IMR-90 (cell line): ENCODE data around the gene TEX13B. TPM values are rescaled to one million over a fixed set of nuclear protein-coding genes. Genes with fewer than 3 reads are reported as not detected.
A peak's percentile ranks its signal among the peaks of the same experiment; 100 is the strongest.

ENCODE experiments used
- ATAC-seq: fragments of 200-7000 bp; cut with Tn5 transposase; 2 replicates; pipeline ENCODE4 v1.9.1; 2020; ENCODE audit warnings: low read depth, mild to moderate bottlenecking, moderate library complexity
- BruUV-seq: library from RNA; stranded (reverse); fragments of 400-500 nt; replicated peaks from 2 replicates; lab custom pipeline; 2021; lab: Mats Ljungman, UMichigan
- CTCF ChIA-PET: fragments of 300-600 bp; formaldehyde crosslinking; extraction: SDS; loops from one replicate; lab custom pipeline; 2021; ENCODE audit warnings: antibody characterized with exemption; lab: Yijun Ruan, JAX
- POLR2A ChIA-PET: fragments of 300-600 bp; sonication (Branson Sonifier 250); formaldehyde crosslinking; loops from one replicate; lab custom pipeline; 2022; ENCODE audit warnings: antibody characterized with exemption; ENCODE audit not compliant: unreplicated experiment; lab: Charles Lee
- DNase-seq: peaks from one replicate; pipeline ENCODE4 v3.0.0; 2013
- H2AFZ ChIP-seq: replicated peaks from 2 replicates; pipeline ENCODE3; 2013; ENCODE audit warnings: low read length, mild to moderate bottlenecking; ENCODE audit not compliant: poor library complexity
- H2AK5ac ChIP-seq: 2 replicates; pipeline ENCODE4 v1.6.1; 2013; ENCODE audit warnings: low read depth, low read length, inconsistent platforms
- H2AK9ac ChIP-seq: replicated peaks from 2 replicates; pipeline ENCODE3; 2013; ENCODE audit warnings: mild to moderate bottlenecking, low read depth, low read length, moderate library complexity; ENCODE audit not compliant: poor library complexity
- H2BK120ac ChIP-seq: 2 replicates; pipeline ENCODE4 v1.6.1; 2013; ENCODE audit warnings: low read depth, low read length, inconsistent platforms
- H2BK15ac ChIP-seq: 3 replicates; pipeline ENCODE4 v1.6.1; 2013; ENCODE audit warnings: low read depth, low read length, inconsistent platforms
- H2BK20ac ChIP-seq: 2 replicates; pipeline ENCODE4 v1.6.1; 2013; ENCODE audit warnings: low read depth, mild to moderate bottlenecking, inconsistent platforms, low read length, moderate library complexity
- H2BK5ac ChIP-seq: 2 replicates; pipeline ENCODE4 v1.6.1; 2013; ENCODE audit warnings: mild to moderate bottlenecking, low read depth, low read length, inconsistent platforms; ENCODE audit not compliant: poor library complexity, severe bottlenecking
- H3K14ac ChIP-seq: replicated peaks from 2 replicates; pipeline ENCODE4 v1.6.1; 2013; ENCODE audit warnings: low read depth, low read length, inconsistent platforms
- H3K18ac ChIP-seq: 2 replicates; pipeline ENCODE4 v1.6.1; 2013; ENCODE audit warnings: low read depth, low read length, control low read depth
- H3K23ac ChIP-seq: 2 replicates; pipeline ENCODE4 v1.6.1; 2013; ENCODE audit warnings: low read depth, low read length, inconsistent platforms
- H3K27ac ChIP-seq: 2 replicates; pipeline ENCODE4 v1.5.1; 2013; ENCODE audit warnings: mild to moderate bottlenecking, control low read depth, low read length; ENCODE audit not compliant: insufficient read depth
- H3K27me3 ChIP-seq: 2 replicates; pipeline ENCODE4 v1.6.1; 2013; ENCODE audit warnings: low read length; ENCODE audit not compliant: control insufficient read depth, insufficient read depth
- H3K36me3 ChIP-seq: 2 replicates; pipeline ENCODE4 v1.6.1; 2013; ENCODE audit warnings: low read length, mixed read lengths; ENCODE audit not compliant: control insufficient read depth, insufficient read depth
- H3K4ac ChIP-seq: 2 replicates; pipeline ENCODE4 v1.6.1; 2013; ENCODE audit warnings: low read depth, low read length, inconsistent platforms
- H3K4me1 ChIP-seq: 2 replicates; pipeline ENCODE4 v1.6.1; 2013; ENCODE audit warnings: low read length, mixed read lengths; ENCODE audit not compliant: control insufficient read depth, insufficient read depth
- H3K4me2 ChIP-seq: 2 replicates; pipeline ENCODE4 v1.6.1; 2013; ENCODE audit warnings: low read depth, mild to moderate bottlenecking, control low read depth, low read length, moderate library complexity
- H3K4me3 ChIP-seq: 2 replicates; pipeline ENCODE4 v1.5.1; 2013; ENCODE audit warnings: low read depth, mild to moderate bottlenecking, control low read depth, low read length, moderate library complexity; ENCODE audit not compliant: insufficient read depth
- H3K56ac ChIP-seq: 2 replicates; pipeline ENCODE4 v1.6.1; 2013; ENCODE audit warnings: low read length, inconsistent platforms; ENCODE audit not compliant: insufficient read depth; ENCODE audit errors: extremely low read depth
- H3K79me1 ChIP-seq, 2 experiments: 2 replicates each; pipeline ENCODE4 v1.6.1; 2013; ENCODE audit warnings: low read length in 2 of 2, inconsistent platforms in 1 of 2, low read depth in 1 of 2
- H3K9ac ChIP-seq: 2 replicates; pipeline ENCODE4 v1.6.1; 2013; ENCODE audit warnings: low read depth, low read length, control low read depth
- H3K9me1 ChIP-seq: 2 replicates; pipeline ENCODE4 v1.6.1; 2013; ENCODE audit warnings: low read length, inconsistent platforms; ENCODE audit not compliant: insufficient read depth
- H3K9me3 ChIP-seq: 2 replicates; pipeline ENCODE4 v1.6.1; 2013; ENCODE audit warnings: low read length; ENCODE audit not compliant: control insufficient read depth, insufficient read depth
- H4K20me1 ChIP-seq: 2 replicates; pipeline ENCODE4 v1.6.1; 2013; ENCODE audit warnings: low read length, inconsistent platforms; ENCODE audit not compliant: insufficient read depth
- H4K5ac ChIP-seq: 2 replicates; pipeline ENCODE4 v1.6.1; 2013; ENCODE audit warnings: mild to moderate bottlenecking, low read depth, low read length, control low read depth
- H4K8ac ChIP-seq, 2 experiments: 2 replicates each; pipeline ENCODE4 v1.6.1; 2013; ENCODE audit warnings: low read depth in 2 of 2, low read length in 2 of 2, control low read depth in 1 of 2, inconsistent platforms in 1 of 2
- H4K91ac ChIP-seq: 2 replicates; pipeline ENCODE4 v1.6.1; 2013; ENCODE audit warnings: low read depth, low read length, inconsistent platforms; ENCODE audit not compliant: insufficient read depth
- BHLHE40 ChIP-seq: fragments of 150-350 bp; IDR thresholded peaks from 2 replicates; pipeline ENCODE4 v1.6.1; 2016; ENCODE audit warnings: mild to moderate bottlenecking, low read depth, low read length
- CEBPB ChIP-seq: IDR thresholded peaks from 2 replicates; pipeline ENCODE4 v1.6.1; 2012; ENCODE audit warnings: low read depth, low read length, improper control_type of control experiment
- CHD1 ChIP-seq: IDR thresholded peaks from 2 replicates; pipeline ENCODE4 v1.6.1; 2012; ENCODE audit warnings: low read depth, low read length, improper control_type of control experiment
- CTCF ChIP-seq: conservative IDR thresholded peaks from 2 replicates; pipeline ENCODE4 v1.5.1; 2012; ENCODE audit warnings: mild to moderate bottlenecking, low read depth, low read length, improper control_type of control experiment
- ELK1 ChIP-seq: fragments of 150-350 bp; IDR thresholded peaks from 2 replicates; pipeline ENCODE4 v1.6.1; 2016; ENCODE audit warnings: low read depth, mild to moderate bottlenecking, low read length, moderate library complexity, borderline replicate concordance
- FOS ChIP-seq: fragments of 150-350 bp; IDR thresholded peaks from 2 replicates; pipeline ENCODE4 v1.6.1; 2016; ENCODE audit warnings: low read depth, low read length
- MAFK ChIP-seq: IDR thresholded peaks from 2 replicates; pipeline ENCODE4 v1.6.1; 2012; ENCODE audit warnings: low read depth, low read length, improper control_type of control experiment
- MAZ ChIP-seq: IDR thresholded peaks from 2 replicates; pipeline ENCODE4 v1.6.1; 2012; ENCODE audit warnings: low read depth, mild to moderate bottlenecking, low read length, improper control_type of control experiment, moderate library complexity, borderline replicate concordance
- MXI1 ChIP-seq: IDR thresholded peaks from 2 replicates; pipeline ENCODE4 v1.6.1; 2012; ENCODE audit warnings: low read depth, mild to moderate bottlenecking, low read length, moderate library complexity, borderline replicate concordance
- NFE2L2 ChIP-seq: fragments of 150-350 bp; IDR thresholded peaks from 2 replicates; pipeline ENCODE4 v1.6.1; 2016; ENCODE audit warnings: low read depth, mild to moderate bottlenecking, low read length
- POLR2A ChIP-seq: IDR thresholded peaks from 2 replicates; pipeline ENCODE4 v1.6.1; 2012; ENCODE audit warnings: mild to moderate bottlenecking, low read depth, low read length
- RAD21 ChIP-seq: IDR thresholded peaks from 2 replicates; pipeline ENCODE4 v1.6.1; 2012; ENCODE audit warnings: low read length, improper control_type of control experiment
- RCOR1 ChIP-seq: IDR thresholded peaks from 2 replicates; pipeline ENCODE4 v1.6.1; 2012; ENCODE audit warnings: mild to moderate bottlenecking, low read length, improper control_type of control experiment; ENCODE audit not compliant: insufficient replicate concordance
- RFX5 ChIP-seq: IDR thresholded peaks from 2 replicates; pipeline ENCODE4 v1.8.0; 2012; ENCODE audit warnings: low read depth, mild to moderate bottlenecking, low read length, moderate library complexity
- SMC3 ChIP-seq: fragments of 150-350 bp; IDR thresholded peaks from 2 replicates; pipeline ENCODE4 v1.6.1; 2016; ENCODE audit warnings: low read depth, mild to moderate bottlenecking, antibody characterized with exemption, low read length, moderate library complexity
- USF2 ChIP-seq: fragments of 150-350 bp; IDR thresholded peaks from 2 replicates; pipeline ENCODE4 v1.6.1; 2017; ENCODE audit warnings: mild to moderate bottlenecking, antibody characterized with exemption, low read length, low read depth
- WGBS, 2 experiments: methylation state at CpG; one replicate each; pipeline versions ENCODE4 v1.1.5 to v1.1.7; 2013; ENCODE audit warnings: missing lambda C conversion rate in 2 of 2; ENCODE audit not compliant: insufficient read length in 1 of 2; ENCODE audit errors: extremely low coverage in 2 of 2; 5-methylcytosine and 5-hydroxymethylcytosine counted together
- dilution Hi-C: fragments of 300-500 bp; cut with HindIII; formaldehyde crosslinking; loops from one replicate; pipeline ENCODE4 v1.14.3; 2018; ENCODE audit warnings: low sequenced_read_pairs; ENCODE audit not compliant: unreplicated experiment
- in situ Hi-C: fragments of 300-500 bp; cut with MboI; formaldehyde crosslinking; loops from 3 replicates; pipeline ENCODE4 v1.14.3; 2019; ENCODE audit warnings: low sequenced_read_pairs, inconsistent platforms, mixed read lengths
- intact Hi-C: fragments of 100-400 bp; cut with micrococcal nuclease; formaldehyde crosslinking; loops from 2 replicates; pipeline ENCODE4 v1.10.0; 2022
- polyA plus RNA-seq, 3 experiments: library from polyadenylated mRNA; depleted of rRNA; stranded (reverse); fragments of >200 nt; gene quantifications; 2 replicates each; pipeline ENCODE4 v1.2.3, GENCODE V29; 2012; ENCODE audit warnings: low replicate concordance in 1 of 3
- total RNA-seq: library from RNA; depleted of rRNA; stranded (reverse); fragments of >200 nt; gene quantifications from 2 replicates; pipeline ENCODE4 v1.2.3, GENCODE V29; 2012

Gene TEX13B
- total and polyA plus RNA-seq, 2 of the 4 experiments (the other 2 are of a cell fraction) = not detected

- BruUV-seq = no TSS peak
Measured at GRCh38 chrX:108000751-108001150, 18.6 kb upstream of the TEX13B start.

More at GRCh38 chrX:108000751-108001150, 18.6 kb upstream of the TEX13B start:
- no peaks in the 10 kb centered on the region for H3K9me1 ChIP-seq
- H3K27me3 ChIP-seq = peaks cover 2% of the 10 kb centered on the region
- H3K4me1 ChIP-seq = no peaks in the 10 kb centered on the region
- WGBS, 2 experiments = no CpG with 5 or more reads among the region's 2 CpGs
- no peak overlapping the region for H3K4me3 ChIP-seq
- no peaks in the 10 kb centered on the region for H3K36me3 ChIP-seq
- H3K9me3 ChIP-seq = no peaks in the 10 kb centered on the region; the same call in 1 of the 2 replicates
- H2AFZ ChIP-seq = peak overlapping the region; percentile 6
- H2BK20ac ChIP-seq = no peak overlapping the region
- ATAC-seq (no peak), DNase-seq (no peak)
- H3K4me2 ChIP-seq = no peak overlapping the region
- H4K8ac ChIP-seq = no peak overlapping the region
- no peak overlapping the region for H4K5ac ChIP-seq
- TF ChIP-seq MAZ = no peak
- TF ChIP-seq SMC3 = no peak
- TF ChIP-seq MXI1 = no peak
- TF ChIP-seq BHLHE40 = no peak
- no peak for TF ChIP-seq MAFK
- TF ChIP-seq RCOR1 = no peak
- no peak for TF ChIP-seq ELK1
- no peak for TF ChIP-seq CEBPB
- TF ChIP-seq CHD1 = no peak
- TF ChIP-seq POLR2A = no peak
- no peak for TF ChIP-seq RFX5
- no peak for TF ChIP-seq RAD21
- TF ChIP-seq FOS = no peak
- no peak for TF ChIP-seq CTCF
- no peak for TF ChIP-seq NFE2L2
- no peak for TF ChIP-seq USF2
- H3K79me1 ChIP-seq = no peaks in the 10 kb centered on the region
- H4K91ac ChIP-seq = no peak overlapping the region
- no peak overlapping the region for H3K27ac ChIP-seq
- ChIA-PET POLR2A (no interaction called here), CTCF (no interaction called here)
- no peaks in the 10 kb centered on the region for H4K20me1 ChIP-seq
- dilution Hi-C loops (no loop called here), in situ Hi-C loops (no loop called here), intact Hi-C loops (loop anchor here (10.0 kb wide), 1 partner anchor 976 kb away; no protein-coding TSS in a partner anchor)
- no peak overlapping the region for H3K56ac ChIP-seq
- no peak overlapping the region for H2BK120ac ChIP-seq
- no peak overlapping the region for H2AK9ac ChIP-seq
- H3K14ac ChIP-seq = no peak overlapping the region
- H3K18ac ChIP-seq = no peak overlapping the region
- no peak overlapping the region for H2BK15ac ChIP-seq
- no peak overlapping the region for H3K9ac ChIP-seq
- H3K4ac ChIP-seq = no peak overlapping the region
- H2AK5ac ChIP-seq = no peak overlapping the region
- H2BK5ac ChIP-seq = no peak overlapping the region
- H3K23ac ChIP-seq = no peak overlapping the region
